Activated CD4-positive, alpha-beta T cell treated with anti-CD3 and anti-CD28 coated beads for 36 hours (primary cell): ENCODE data around the gene IL12B. TPM values are rescaled to one million over a fixed set of nuclear protein-coding genes. Genes with fewer than 3 reads are reported as not detected.
"Not testable (repeated sequence)": the region's sequence is repeated elsewhere in the genome, so short reads cannot be mapped to it uniquely, and the experiment has no call there.

Experiments
- ATAC-seq: fragments of 200-7000 bp; cut with Tn5 transposase; one replicate; pipeline ENCODE4 v1.10.0; 2021; ENCODE audit warnings: mild to moderate bottlenecking, moderate library complexity
- CTCF ChIA-PET: fragments of 350-600 bp; sonication (Branson Sonifier 250); formaldehyde crosslinking; loops from one replicate; lab custom pipeline; 2021; ENCODE audit warnings: antibody characterized with exemption; lab: Charles Lee
- POLR2A ChIA-PET: fragments of 350-600 bp; sonication (Branson Sonifier 250); formaldehyde crosslinking; loops from one replicate; lab custom pipeline; 2021; ENCODE audit warnings: antibody characterized with exemption, inconsistent platforms; lab: Charles Lee
- DNase-seq: peaks from one replicate; pipeline ENCODE4 v3.0.0-alpha.2; 2020
- H3K27ac Mint-ChIP-seq: one replicate; pipeline ENCODE4 v1.8.0; 2021; ENCODE audit warnings: mixed read lengths
- H3K27me3 Mint-ChIP-seq: one replicate; pipeline ENCODE4 v1.8.0; 2021; ENCODE audit warnings: mixed read lengths
- H3K36me3 Mint-ChIP-seq: one replicate; pipeline ENCODE4 v1.8.0; 2021; ENCODE audit warnings: low read depth, mixed read lengths
- H3K4me1 Mint-ChIP-seq: one replicate; pipeline ENCODE4 v1.8.0; 2021; ENCODE audit warnings: mixed read lengths
- H3K4me3 Mint-ChIP-seq: one replicate; pipeline ENCODE4 v1.8.0; 2021; ENCODE audit warnings: mild to moderate bottlenecking, moderate library complexity, mixed read lengths
- H3K9me3 Mint-ChIP-seq: one replicate; pipeline ENCODE4 v1.8.0; 2021; ENCODE audit warnings: low read depth, mixed read lengths
- intact Hi-C, 2 experiments: fragments of 100-400 bp; cut with DNase I in 1 of 2; cut with micrococcal nuclease in 1 of 2; formaldehyde crosslinking; loops; one replicate each; pipeline versions ENCODE4 v1.14.2 to v1.15.1; 2022 to 2024; cut with DNase I, micrococcal nuclease
- total RNA-seq, 2 experiments: library from RNA; stranded (reverse); gene quantifications; one replicate each; pipeline ENCODE4 v1.2.3, GENCODE V29; 2021

IL12B gene
- total RNA-seq, 2 experiments from 2014 or later: not detected

- Mint-ChIP-seq H3K27ac (no peak overlapping the region), H3K4me1 (no peaks in the 10 kb centered on the region), H3K4me3 (no peak overlapping the region), H3K36me3 (no peaks in the 10 kb centered on the region), H3K27me3 (peaks cover 2% of the 10 kb centered on the region), H3K9me3 (no peaks in the 10 kb centered on the region)
- peak; percentile 81 for ATAC-seq
- peak; percentile 65 for DNase-seq
- CTCF ChIA-PET: interaction anchor here (0.5 to 4.6 kb wide), 27 partner anchors 9 to 356 kb away, joined by 3 to 73 read pairs (median 3); no protein-coding TSS in a partner anchor
- POLR2A ChIA-PET: interaction anchor here (0.6 kb wide), 1 partner anchor 160 kb away, joined by 4 read pairs; no protein-coding TSS in a partner anchor
- intact Hi-C loops: loop anchor here (1.0 to 10.0 kb wide), 4 partner anchors 30 to 622 kb away; no protein-coding TSS in a partner anchor
Measured at GRCh38 chr5:159316519-159317383, 13.5 kb downstream of the IL12B start.

- Mint-ChIP-seq H3K4me3 (no peak overlapping the region), H3K36me3 (no peaks in the 10 kb centered on the region), H3K27me3 (peaks cover 5% of the 10 kb centered on the region), H3K9me3 (no peaks in the 10 kb centered on the region), H3K4me1 (peaks cover 9% of the 10 kb centered on the region), H3K27ac (no peak overlapping the region)
- CTCF ChIA-PET: no interaction called here
- ATAC-seq (no peak), DNase-seq (no peak)
- POLR2A ChIA-PET: interaction anchor here (0.5 kb wide), 1 partner anchor 96 kb away, joined by 8 read pairs; no protein-coding TSS in a partner anchor
- intact Hi-C loops: loop anchor here in 1 of 2 experiments (10.0 kb wide), 1 partner anchor 618 kb away; no protein-coding TSS in a partner anchor
Measured at GRCh38 chr5:159313197-159313596, 17.1 kb downstream of the IL12B start.

GRCh38 chr5:159311063-159311462 lies 19.2 kb downstream of the IL12B start:
- ATAC-seq (no peak), DNase-seq (no peak)
- CTCF ChIA-PET: interaction anchor here (0.6 to 3.2 kb wide), 8 partner anchors 12 to 291 kb away, joined by 3 to 19 read pairs (median 3); no protein-coding TSS in a partner anchor
- POLR2A ChIA-PET: interaction anchor here (0.8 kb wide), 1 partner anchor 154 kb away, joined by 3 read pairs; no protein-coding TSS in a partner anchor
- Mint-ChIP-seq H3K9me3 (no peaks in the 10 kb centered on the region), H3K4me1 (peaks cover 9% of the 10 kb centered on the region), H3K27me3 (peaks cover 5% of the 10 kb centered on the region), H3K27ac (no peak overlapping the region), H3K36me3 (no peaks in the 10 kb centered on the region), H3K4me3 (peak overlapping the region; percentile 13)
- intact Hi-C loops: loop anchor here in 1 of 2 experiments (10.0 kb wide), 1 partner anchor 616 kb away; no protein-coding TSS in a partner anchor

- intact Hi-C loops: loop anchor here in 1 of 2 experiments (10.0 kb wide), 1 partner anchor 616 kb away; no protein-coding TSS in a partner anchor
- Mint-ChIP-seq H3K4me1 (peaks cover 9% of the 10 kb centered on the region), H3K36me3 (no peaks in the 10 kb centered on the region), H3K9me3 (no peaks in the 10 kb centered on the region), H3K27ac (no peak overlapping the region), H3K4me3 (peak overlapping the region; percentile 13), H3K27me3 (peaks cover 4% of the 10 kb centered on the region)
- DNase-seq: peak; percentile 67
- POLR2A ChIA-PET: interaction anchor here (0.6 to 0.8 kb wide), 3 partner anchors 97 to 153 kb away, joined by 3 read pairs; no protein-coding TSS in a partner anchor
- ATAC-seq: peak; percentile 88
- CTCF ChIA-PET: interaction anchor here (0.6 to 3.2 kb wide), 9 partner anchors 13 to 292 kb away, joined by 3 to 19 read pairs (median 3); no protein-coding TSS in a partner anchor
Measured at GRCh38 chr5:159310511-159310910, 19.8 kb downstream of the IL12B start.

GRCh38 chr5:159309689-159310433 lies 20.4 kb downstream of the IL12B start:
- POLR2A ChIA-PET: interaction anchor here (0.6 to 0.8 kb wide), 3 partner anchors 96 to 153 kb away, joined by 3 read pairs; no protein-coding TSS in a partner anchor
- peaks cover 9% of the 10 kb centered on the region for H3K4me1 Mint-ChIP-seq
- intact Hi-C loops: loop anchor here in 1 of 2 experiments (10.0 kb wide), 1 partner anchor 615 kb away; no protein-coding TSS in a partner anchor
- no peak for ATAC-seq
- H3K27me3 Mint-ChIP-seq: peaks cover 3% of the 10 kb centered on the region
- DNase-seq: no peak
- H3K27ac Mint-ChIP-seq: no peak overlapping the region
- H3K9me3 Mint-ChIP-seq: no peaks in the 10 kb centered on the region
- no peak overlapping the region for H3K4me3 Mint-ChIP-seq
- CTCF ChIA-PET: interaction anchor here (0.6 to 3.2 kb wide), 4 partner anchors 20 to 154 kb away, joined by 3 to 19 read pairs (median 4); no protein-coding TSS in a partner anchor
- H3K36me3 Mint-ChIP-seq: no peaks in the 10 kb centered on the region

- POLR2A ChIA-PET: no interaction called here
- Mint-ChIP-seq H3K27me3 (peaks cover 5% of the 10 kb centered on the region), H3K27ac (no peak overlapping the region), H3K4me1 (no peaks in the 10 kb centered on the region), H3K36me3 (peaks cover 8% of the 10 kb centered on the region), H3K4me3 (no peak overlapping the region), H3K9me3 (peaks cover 14% of the 10 kb centered on the region)
- CTCF ChIA-PET: interaction anchor here (0.7 to 1.5 kb wide), 2 partner anchors 12 to 369 kb away, joined by 3 to 6 read pairs; no protein-coding TSS in a partner anchor
- DNase-seq (no peak), ATAC-seq (no peak)
- intact Hi-C loops: no loop called here
Measured at GRCh38 chr5:159304961-159305595, 25.2 kb downstream of the IL12B start.

GRCh38 chr5:159303286-159303685 lies 27.0 kb downstream of the IL12B start:
- POLR2A ChIA-PET: interaction anchor here (0.6 kb wide), 1 partner anchor 301 kb away, joined by 4 read pairs; no protein-coding TSS in a partner anchor
- Mint-ChIP-seq H3K36me3 (peaks cover 8% of the 10 kb centered on the region), H3K4me1 (no peaks in the 10 kb centered on the region), H3K9me3 (peaks cover 14% of the 10 kb centered on the region), H3K27me3 (peaks cover 3% of the 10 kb centered on the region), H3K4me3 (no peak overlapping the region), H3K27ac (no peak overlapping the region)
- no peak for ATAC-seq
- intact Hi-C loops: no loop called here
- CTCF ChIA-PET: interaction anchor here (1.0 kb wide), 1 partner anchor 11 kb away, joined by 3 read pairs; no protein-coding TSS in a partner anchor
- no peak for DNase-seq

- H3K9me3 Mint-ChIP-seq: peaks cover 18% of the 10 kb centered on the region
- CTCF ChIA-PET, H3K4me3 Mint-ChIP-seq, H3K36me3 Mint-ChIP-seq, DNase-seq, ATAC-seq, intact Hi-C loops, POLR2A ChIA-PET, H3K27me3 Mint-ChIP-seq, H3K27ac Mint-ChIP-seq, H3K4me1 Mint-ChIP-seq: not testable (repeated sequence)
Measured at GRCh38 chr5:159301929-159302860, 28.1 kb downstream of the IL12B start.

- ATAC-seq (no peak), DNase-seq (no peak)
- H3K36me3 Mint-ChIP-seq: peaks cover 8% of the 10 kb centered on the region
- H3K4me3 Mint-ChIP-seq: no peak overlapping the region
- ChIA-PET CTCF (no interaction called here), POLR2A (no interaction called here)
- H3K27ac Mint-ChIP-seq: no peak overlapping the region
- no peaks in the 10 kb centered on the region for H3K4me1 Mint-ChIP-seq
- intact Hi-C loops: no loop called here
- H3K9me3 Mint-ChIP-seq: peaks cover 18% of the 10 kb centered on the region
- peaks cover 3% of the 10 kb centered on the region for H3K27me3 Mint-ChIP-seq
Measured at GRCh38 chr5:159301466-159301865, 28.8 kb downstream of the IL12B start.
